K562 (cell line): ENCODE measurements around the gene CGA. TPM values are rescaled to one million over a fixed set of nuclear protein-coding genes. Genes with fewer than 3 reads are reported as not detected.

Experiments used
- ATAC-seq: fragments of 200-7000 bp; cut with Tn5 transposase; 3 replicates; pipeline ENCODE4 v1.9.1; 2020; ENCODE audit warnings: moderate library complexity
- BruUV-seq: library from RNA; stranded (reverse); fragments of 400-500 nt; replicated peaks from 2 replicates; lab custom pipeline; 2021; lab: Mats Ljungman, UMichigan
- CTCF ChIA-PET: fragments of 300-600 bp; formaldehyde crosslinking; extraction: SDS; loops from one replicate; lab custom pipeline; 2021; ENCODE audit warnings: low intra/inter-chr PET ratio; lab: Yijun Ruan, JAX
- POLR2A ChIA-PET: fragments of 300-600, 350-650 bp; sonication (Branson Sonifier 250); formaldehyde crosslinking; extraction: SDS; loops from one replicate; lab custom pipeline; 2021; ENCODE audit warnings: antibody characterized with exemption, inconsistent platforms; lab: Yijun Ruan, JAX
- DNase-seq, 4 experiments: peaks; one replicate each; pipeline versions ENCODE4 v3.0.0 to v3.0.0-alpha.2; 2011 to 2018; ENCODE audit warnings: low spot score in 3 of 4, mixed read lengths in 3 of 4; ENCODE audit errors: extremely low read depth in 1 of 4
- FAIRE-seq: peaks from 2 replicates; lab custom pipeline; 2011; peaks lifted over from hg19 to GRCh38; lab: Jason Lieb, UNC
- H2AFZ ChIP-seq: 2 replicates; pipeline ENCODE4 v1.6.0; 2011; ENCODE audit warnings: low read depth, low read length, control low read depth, inconsistent platforms
- H3K27ac ChIP-seq: fragments of 200-600 bp; 3 replicates; pipeline ENCODE4 v1.8.0; 2011; ENCODE audit warnings: low read depth, mild to moderate bottlenecking, control low read depth, inconsistent platforms, low read length, moderate library complexity, mixed read lengths; ENCODE audit errors: extremely low read depth
- H3K27me3 ChIP-seq, 2 experiments: fragments of 300-600 bp in 1 of 2; 2 replicates in 1 of 2; 3 replicates in 1 of 2; pipeline versions ENCODE4 v1.6.0 to v1.8.0; 2011; ENCODE audit warnings: inconsistent platforms in 2 of 2, low read length in 2 of 2, mild to moderate bottlenecking in 1 of 2, mixed read lengths in 1 of 2, moderate library complexity in 1 of 2; ENCODE audit not compliant: control insufficient read depth in 2 of 2, insufficient read depth in 2 of 2
- H3K36me3 ChIP-seq: fragments of 300-600 bp; 3 replicates; pipeline ENCODE4 v1.8.0; 2011; ENCODE audit warnings: mild to moderate bottlenecking, low read length, inconsistent platforms; ENCODE audit not compliant: control insufficient read depth, insufficient read depth
- H3K4me1 ChIP-seq, 2 experiments: fragments of 200-600 bp in 1 of 2; replicated peaks in 1 of 2; 2 replicates in 1 of 2; 3 replicates in 1 of 2; pipeline versions ENCODE4 v1.5.1 to v1.8.0; 2011; ENCODE audit warnings: inconsistent platforms in 2 of 2, low read length in 2 of 2, mild to moderate bottlenecking in 1 of 2, mixed read lengths in 1 of 2, moderate library complexity in 1 of 2; ENCODE audit not compliant: control insufficient read depth in 2 of 2, insufficient read depth in 2 of 2
- H3K4me2 ChIP-seq: 2 replicates; pipeline ENCODE4 v1.6.1; 2011; ENCODE audit warnings: low read length, control low read depth, inconsistent platforms, mixed read lengths; ENCODE audit not compliant: insufficient read depth
- H3K4me3 ChIP-seq: fragments of 200-600 bp; sonication (generic), shearing (Covaris generic); 2 replicates; pipeline ENCODE4 v1.5.1; 2016; ENCODE audit warnings: control low read depth, inconsistent platforms
- H3K79me2 ChIP-seq: fragments of 200-600 bp; 3 replicates; pipeline ENCODE4 v1.8.0; 2011; ENCODE audit warnings: low read length, inconsistent platforms; ENCODE audit not compliant: control insufficient read depth, insufficient read depth
- H3K9ac ChIP-seq, 2 experiments: 2 replicates each; pipeline versions ENCODE4 v1.6.0 to v1.6.1; 2011; ENCODE audit warnings: low read depth in 2 of 2, low read length in 2 of 2, control low read depth in 1 of 2, inconsistent platforms in 1 of 2, mild to moderate bottlenecking in 1 of 2, mixed read lengths in 1 of 2; ENCODE audit not compliant: insufficient read depth in 1 of 2
- H3K9me1 ChIP-seq: one replicate; pipeline ENCODE4 v1.6.0; 2011; ENCODE audit warnings: inconsistent platforms, mild to moderate bottlenecking, low read length, moderate library complexity; ENCODE audit not compliant: control insufficient read depth, insufficient read depth
- H3K9me3 ChIP-seq: replicated peaks from 2 replicates; pipeline ENCODE4 v1.5.1; 2011; ENCODE audit warnings: low read depth, low read length, inconsistent platforms; ENCODE audit not compliant: control insufficient read depth, insufficient read depth
- H4K20me1 ChIP-seq: replicated peaks from 2 replicates; pipeline ENCODE4 v1.6.1; 2011; ENCODE audit warnings: low read length, inconsistent platforms, mixed read lengths; ENCODE audit not compliant: control insufficient read depth, insufficient read depth
- CBX8 ChIP-seq: fragments of 200-600 bp; sonication (generic); IDR thresholded peaks from 2 replicates; pipeline ENCODE4 v1.6.1; 2012; ENCODE audit warnings: borderline replicate concordance, mixed run types, low read depth, mild to moderate bottlenecking, moderate library complexity, mixed read lengths, low read length, control low read depth, inconsistent platforms; ENCODE audit not compliant: poor library complexity, severe bottlenecking; ENCODE audit errors: extremely low read depth
- DMBX1 ChIP-seq: fragments of 250-450 bp; sonication (Bioruptor Pico); IDR thresholded peaks from 2 replicates; pipeline ENCODE4 v1.8.0; 2022; ENCODE audit warnings: inconsistent platforms, mild to moderate bottlenecking, moderate library complexity, borderline replicate concordance
- FOXM1 ChIP-seq, 2 experiments: fragments of 450-650 bp in 1 of 2; sonication (generic) in 1 of 2; formaldehyde crosslinking in 1 of 2; IDR thresholded peaks; 2 replicates each; pipeline versions ENCODE4 v1.6.1 to v1.9.0; 2017 to 2022; ENCODE audit warnings: low read depth in 2 of 2, mild to moderate bottlenecking in 2 of 2, missing genetic modification reagents in 1 of 2, moderate library complexity in 1 of 2
- GTF2A2 ChIP-seq: IDR thresholded peaks from 2 replicates; pipeline ENCODE4 v1.6.1; 2016; ENCODE audit warnings: mild to moderate bottlenecking, missing genetic modification characterization, missing compliant biosample characterization
- HDAC6 ChIP-seq: IDR thresholded peaks from 2 replicates; pipeline ENCODE4 v1.6.1; 2012; ENCODE audit warnings: low read depth, mild to moderate bottlenecking, control low read depth, inconsistent platforms, low read length, moderate library complexity
- HDGF ChIP-seq: fragments of 450-650 bp; IDR thresholded peaks from 2 replicates; pipeline ENCODE4 v1.6.1; 2016
- HNRNPLL ChIP-seq: fragments of 200-400 bp; formaldehyde crosslinking; IDR thresholded peaks from 2 replicates; pipeline ENCODE4 v1.6.1; 2017; ENCODE audit warnings: low read length, low read depth, mild to moderate bottlenecking; ENCODE audit not compliant: poor library complexity, severe bottlenecking
- ILK ChIP-seq: fragments of 450-650 bp; IDR thresholded peaks from 2 replicates; pipeline ENCODE4 v1.6.1; 2016; ENCODE audit warnings: missing genetic modification characterization, low read depth, mild to moderate bottlenecking, missing compliant biosample characterization, moderate library complexity, borderline replicate concordance
- JUND ChIP-seq, 2 experiments: IDR thresholded peaks; 2 replicates in 1 of 2; 3 replicates in 1 of 2; pipeline ENCODE4 v1.6.1; 2011; ENCODE audit warnings: borderline replicate concordance in 2 of 2, low read depth in 2 of 2, low read length in 2 of 2, improper control_type of control experiment in 1 of 2, missing biosample characterization in 1 of 2, missing genetic modification characterization in 1 of 2, missing genetic modification reagents in 1 of 2
- KDM2B ChIP-seq: fragments of 250-450 bp; sonication (Bioruptor Pico); IDR thresholded peaks from 2 replicates; pipeline ENCODE4 v1.8.0; 2021; ENCODE audit warnings: mild to moderate bottlenecking, moderate library complexity
- LEF1 ChIP-seq: fragments of 450-650 bp; IDR thresholded peaks from 2 replicates; pipeline ENCODE4 v1.6.1; 2016; ENCODE audit warnings: mild to moderate bottlenecking
- MYBL2 ChIP-seq, 2 experiments: fragments of 450-650 bp in 1 of 2; sonication (generic) in 1 of 2; formaldehyde crosslinking in 1 of 2; IDR thresholded peaks; 2 replicates each; pipeline versions ENCODE4 v1.6.1 to v1.8.1; 2017 to 2022; ENCODE audit warnings: borderline replicate concordance in 1 of 2, inconsistent platforms in 1 of 2, low read depth in 1 of 2, mild to moderate bottlenecking in 1 of 2, missing genetic modification reagents in 1 of 2, moderate library complexity in 1 of 2
- NUFIP1 ChIP-seq: fragments of 450-650 bp; IDR thresholded peaks from 2 replicates; pipeline ENCODE4 v1.6.1; 2018; ENCODE audit not compliant: partially characterized antibody
- THRAP3 ChIP-seq: fragments of 450-650 bp; IDR thresholded peaks from 2 replicates; pipeline ENCODE4 v1.6.1; 2016; ENCODE audit warnings: mild to moderate bottlenecking, inconsistent platforms, borderline replicate concordance
- XRCC4 ChIP-seq: IDR thresholded peaks from one replicate; pipeline ENCODE4 v1.6.1; 2011; ENCODE audit not compliant: insufficient read depth, insufficient read length; ENCODE audit errors: extremely low read depth
- ZC3H8 ChIP-seq: fragments of 450-650 bp; IDR thresholded peaks from 2 replicates; pipeline ENCODE4 v1.6.1; 2017
- ZNF589 ChIP-seq: fragments of 200-800 bp; sonication (Bioruptor generic); IDR thresholded peaks from 2 replicates; pipeline ENCODE4 v1.6.1; 2016; ENCODE audit warnings: low read depth, missing genetic modification characterization, missing compliant biosample characterization
- WGBS: fragments of 100-300 bp; shearing (Covaris generic); methylation state at CpG from one replicate; pipeline ENCODE4 v1.1.6; 2016; ENCODE audit warnings: low coverage, mixed read lengths; ENCODE audit not compliant: insufficient coverage; ENCODE audit errors: missing lambda C conversion rate; 5-methylcytosine and 5-hydroxymethylcytosine counted together
- in situ Hi-C: fragments of 300-500 bp; cut with MboI; formaldehyde crosslinking; loops from 4 replicates; pipeline ENCODE4 v1.15.0; 2018; ENCODE audit warnings: inconsistent platforms, mixed read lengths
- intact Hi-C: fragments of 100-400 bp; cut with micrococcal nuclease; formaldehyde crosslinking; loops from 2 replicates; pipeline ENCODE4 v1.14.2; 2022
- polyA plus RNA-seq, 8 experiments: library from polyadenylated mRNA; depleted of rRNA in 4 of 8; stranded (reverse) in 5 of 8; unstranded in 3 of 8; fragments of >200 nt; fragmentation: Nextera tagmentation in 2 of 8; fragmentation: Illumina TruSeq in 1 of 8; extraction: Ambion mirVana in 2 of 8; extraction: Trizol in 1 of 8; gene quantifications; 2 replicates each; pipeline versions ENCODE4 v1.2.1 to v1.2.3, GENCODE V29; 2011 to 2014; ENCODE audit warnings: inconsistent platforms in 1 of 8, missing spikeins in 1 of 8
- total RNA-seq, 7 experiments: library from RNA; depleted of rRNA in 6 of 7; stranded (reverse); fragments of >200 nt in 6 of 7; fragmentation: Illumina TruSeq in 2 of 7; extraction: Trizol in 2 of 7; gene quantifications; 2 replicates each; pipeline versions ENCODE4 v1.2.1 to v1.2.3, GENCODE V29; 2011 to 2021; ENCODE audit warnings: low replicate concordance in 1 of 7

CGA gene
- total and polyA plus RNA-seq, 9 of the 15 experiments (the other 6 are each of a cell fraction or from before 2014, with no cell fraction given), result 0.13 to 0.24 TPM; not detected in 7

DNA sequence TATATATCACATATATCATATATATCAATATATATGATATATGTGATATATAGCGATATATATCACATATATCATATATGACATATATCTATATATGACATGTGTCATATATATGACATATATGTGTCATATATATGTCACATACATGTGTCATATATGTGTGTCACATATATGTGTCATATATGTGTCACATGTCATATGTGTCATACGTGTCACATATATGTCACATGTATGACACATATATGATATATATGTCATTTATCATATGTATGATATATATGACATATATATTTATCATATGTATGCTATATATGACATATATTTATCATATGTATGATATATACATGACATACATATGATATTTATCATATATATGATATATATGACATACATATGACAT lies 32.8 kb upstream of the CGA start:
- Histone ChIP-seq H3K9me3 (no peaks in the 10 kb centered on the region), H3K4me3 (no peak overlapping the region), H3K27ac (no peak overlapping the region), H3K9me1 (no peaks in the 10 kb centered on the region), H3K9ac (no peak overlapping the region), H3K4me2 (no peak overlapping the region), H4K20me1 (no peaks in the 10 kb centered on the region), H2AFZ (no peak overlapping the region), H3K79me2 (no peaks in the 10 kb centered on the region), H3K27me3 (no peaks in the 10 kb centered on the region), H3K36me3 (no peaks in the 10 kb centered on the region), H3K4me1 (no peaks in the 10 kb centered on the region; a peak in 1 of 5 replicates)
- WGBS, result 24% methylated on average over 2 of the region's 2 CpGs
- intact Hi-C loops, result no loop called here
- BruUV-seq, result no TSS peak
- FAIRE-seq (no peak), DNase-seq (no peak), ATAC-seq (no peak)
- POLR2A ChIA-PET, result no interaction called here
- TF ChIP-seq GTF2A2 (tag), result no peak
- no peak for TF ChIP-seq ILK (tag)
- no peak for TF ChIP-seq HDGF
- 0 out of 2 replicates have a peak, but pooled peaks have one; percentile 51 for TF ChIP-seq LEF1
- CTCF ChIA-PET, result no interaction called here
- in situ Hi-C loops, result no loop called here

DNA sequence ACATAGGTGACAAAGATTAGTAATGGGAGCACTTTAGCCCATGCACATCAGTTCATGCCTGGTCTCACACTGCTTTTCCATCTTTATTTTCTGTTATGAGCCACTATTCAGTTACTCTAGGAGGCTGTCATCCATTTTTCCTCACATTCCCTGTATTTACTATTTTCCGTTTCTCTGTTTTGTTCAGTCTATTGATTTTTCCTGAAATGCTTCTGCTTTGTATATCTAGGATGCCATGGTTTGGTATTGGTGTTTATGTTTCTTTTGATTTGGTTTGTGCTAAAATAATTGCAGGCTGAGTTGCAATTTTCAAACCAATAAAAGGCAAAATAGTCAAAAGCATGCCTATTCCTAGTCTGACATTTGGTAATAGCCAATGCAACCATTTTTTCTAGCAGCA lies 31.6 kb upstream of the CGA start:
- Histone ChIP-seq H3K27ac (no peak overlapping the region), H3K4me3 (no peak overlapping the region), H3K9ac (no peak overlapping the region), H4K20me1 (no peaks in the 10 kb centered on the region), H2AFZ (no peak overlapping the region), H3K79me2 (no peaks in the 10 kb centered on the region), H3K9me1 (no peaks in the 10 kb centered on the region), H3K27me3 (no peaks in the 10 kb centered on the region; a peak in 1 of 5 replicates), H3K9me3 (no peaks in the 10 kb centered on the region), H3K36me3 (no peaks in the 10 kb centered on the region), H3K4me1 (peaks cover 0 to 5% of the 10 kb centered on the region in 2 experiments; a peak in 1 of 5 replicates), H3K4me2 (no peak overlapping the region)
- ChIA-PET CTCF (no interaction called here), POLR2A (no interaction called here)
- no peak for DNase-seq
- BruUV-seq, result no TSS peak
- FAIRE-seq, result no peak
- intact Hi-C loops, result no loop called here
- WGBS, result 0% methylated on average over 1 of the region's 1 CpG
- in situ Hi-C loops, result no loop called here
- ATAC-seq, result no peak
- TF ChIP-seq CBX8 (no peak), JUND (IDR thresholded peaks at IDR 0.05; ENCODE audit: borderline replicate concordance, low read depth, low read length) (no peak), JUND (tag; IDR thresholded peaks at IDR 0.05; ENCODE audit: borderline replicate concordance, low read depth, low read length) (no peak), NUFIP1 (no peak), DMBX1 (CRISPR knock-in tag) (no peak), HNRNPLL (no peak), THRAP3 (no peak), KDM2B (CRISPR knock-in tag) (no peak), ZNF589 (CRISPR knock-in tag) (no peak), ZC3H8 (no peak), HDAC6 (no peak), FOXM1 (IDR thresholded peaks at IDR 0.05; ENCODE audit: low read depth) (no peak), FOXM1 (CRISPR knock-in tag; IDR thresholded peaks at IDR 0.05; ENCODE audit: low read depth) (no peak), MYBL2 (IDR thresholded peaks at IDR 0.05; ENCODE audit: low read depth) (no peak), MYBL2 (CRISPR knock-in tag; IDR thresholded peaks at IDR 0.05; ENCODE audit: borderline replicate concordance) (no peak), XRCC4 (no peak)
